Upper lobe of right lung (tissue), 1 donor: ENCODE data around the gene TRDN. TPM values are rescaled to one million over a fixed set of nuclear protein-coding genes. Genes with fewer than 3 reads are reported as not detected.

Source experiments
- ATAC-seq: fragments of 200-7000 bp; cut with Tn5 transposase; one replicate; pipeline ENCODE4 v1.9.1; 2020; ENCODE audit warnings: mild to moderate bottlenecking, moderate library complexity
- DNase-seq: peaks from one replicate; pipeline ENCODE4 v3.0.0-alpha.2; 2020
- H3K27ac ChIP-seq: fragments of 200-600 bp; one replicate; pipeline ENCODE4 v1.8.0; 2022
- H3K27me3 ChIP-seq: fragments of 200-600 bp; one replicate; pipeline ENCODE4 v1.8.0; 2022; ENCODE audit warnings: mild to moderate bottlenecking
- H3K36me3 ChIP-seq: fragments of 200-600 bp; one replicate; pipeline ENCODE4 v1.8.0; 2022
- H3K4me1 ChIP-seq: fragments of 200-600 bp; one replicate; pipeline ENCODE4 v1.8.0; 2022
- H3K4me3 ChIP-seq: fragments of 200-600 bp; one replicate; pipeline ENCODE4 v1.8.0; 2022; ENCODE audit warnings: mild to moderate bottlenecking
- H3K9me3 ChIP-seq: fragments of 200-600 bp; one replicate; pipeline ENCODE4 v1.8.0; 2022
- CTCF ChIP-seq: fragments of 200-600 bp; IDR thresholded peaks from one replicate; pipeline ENCODE4 v1.8.0; 2022; ENCODE audit warnings: antibody characterized with exemption
- intact Hi-C: fragments of 100-400 bp; cut with DNase I; formaldehyde crosslinking; loops from one replicate; pipeline ENCODE4 v1.11.0; 2022
- total RNA-seq: library from RNA; stranded (reverse); fragmentation: NEBNext Ultra II Directional; extraction: Animal tissue kit (Norgen Biotek cat#: 25700); gene quantifications from one replicate; pipeline ENCODE4 v1.2.1, GENCODE V29; 2021
- donor health status: DM: no; HTN: yes; CAD: no; lungs with severe emphysema.

The TRDN gene
- total RNA-seq, 1 donor from 2014 or later: not detected

GRCh38 chr6:123360359-123360758 lies 276.4 kb downstream of the TRDN start:
- Histone ChIP-seq H3K27ac (no peak overlapping the region), H3K9me3 (no peaks in the 10 kb centered on the region), H3K27me3 (no peaks in the 10 kb centered on the region), H3K4me3 (no peak overlapping the region), H3K36me3 (no peaks in the 10 kb centered on the region), H3K4me1 (no peaks in the 10 kb centered on the region)
- intact Hi-C loops: no loop called here
- no peak for TF ChIP-seq CTCF
- DNase-seq (no peak), ATAC-seq (no peak)

GRCh38 chr6:123352705-123353104 lies 284.0 kb downstream of the TRDN start:
- H3K9me3 ChIP-seq: no peaks in the 10 kb centered on the region
- intact Hi-C loops: no loop called here
- H3K27me3 ChIP-seq: no peaks in the 10 kb centered on the region
- no peak overlapping the region for H3K4me3 ChIP-seq
- DNase-seq (no peak), ATAC-seq (no peak)
- TF ChIP-seq CTCF: no peak
- H3K27ac ChIP-seq: no peak overlapping the region
- no peaks in the 10 kb centered on the region for H3K4me1 ChIP-seq
- H3K36me3 ChIP-seq: no peaks in the 10 kb centered on the region

- no peak overlapping the region for H3K27ac ChIP-seq
- no peak overlapping the region for H3K4me3 ChIP-seq
- TF ChIP-seq CTCF: no peak
- ATAC-seq (no peak), DNase-seq (no peak)
- no peaks in the 10 kb centered on the region for H3K9me3 ChIP-seq
- no peaks in the 10 kb centered on the region for H3K36me3 ChIP-seq
- H3K27me3 ChIP-seq: no peaks in the 10 kb centered on the region
- intact Hi-C loops: no loop called here
- no peaks in the 10 kb centered on the region for H3K4me1 ChIP-seq
Observed at GRCh38 chr6:123352279-123352678, 284.5 kb downstream of the TRDN start.

GRCh38 chr6:123343836-123344235 lies 292.9 kb downstream of the TRDN start:
- H3K36me3 ChIP-seq: no peaks in the 10 kb centered on the region
- ATAC-seq: no peak
- H3K27ac ChIP-seq: no peak overlapping the region
- no peak overlapping the region for H3K4me3 ChIP-seq
- no peak for TF ChIP-seq CTCF
- no peak for DNase-seq
- no peaks in the 10 kb centered on the region for H3K27me3 ChIP-seq
- H3K9me3 ChIP-seq: no peaks in the 10 kb centered on the region
- intact Hi-C loops: no loop called here
- H3K4me1 ChIP-seq: no peaks in the 10 kb centered on the region

- intact Hi-C loops: no loop called here
- DNase-seq (no peak), ATAC-seq (no peak)
- H3K36me3 ChIP-seq: no peaks in the 10 kb centered on the region
- no peak overlapping the region for H3K4me3 ChIP-seq
- no peak for TF ChIP-seq CTCF
- H3K27me3 ChIP-seq: no peaks in the 10 kb centered on the region
- no peak overlapping the region for H3K27ac ChIP-seq
- no peaks in the 10 kb centered on the region for H3K9me3 ChIP-seq
- no peaks in the 10 kb centered on the region for H3K4me1 ChIP-seq
Observed at GRCh38 chr6:123338394-123338793, 298.4 kb downstream of the TRDN start.
